HL-60 (cell line): ENCODE data around the gene RMND5B.

ENCODE experiments used
- TF ChIP-seq, protein P1 (sequence below): IDR thresholded peaks from one replicate; pipeline ENCODE4 v1.5.1; 2011; ENCODE audit warnings: low read length, control low read depth, inconsistent platforms; ENCODE audit not compliant: insufficient read depth
- TF ChIP-seq, protein P2 (sequence below): IDR thresholded peaks from 2 replicates; pipeline ENCODE4 v1.6.1; 2012; ENCODE audit warnings: low read depth; ENCODE audit not compliant: insufficient replicate concordance

DNA sequence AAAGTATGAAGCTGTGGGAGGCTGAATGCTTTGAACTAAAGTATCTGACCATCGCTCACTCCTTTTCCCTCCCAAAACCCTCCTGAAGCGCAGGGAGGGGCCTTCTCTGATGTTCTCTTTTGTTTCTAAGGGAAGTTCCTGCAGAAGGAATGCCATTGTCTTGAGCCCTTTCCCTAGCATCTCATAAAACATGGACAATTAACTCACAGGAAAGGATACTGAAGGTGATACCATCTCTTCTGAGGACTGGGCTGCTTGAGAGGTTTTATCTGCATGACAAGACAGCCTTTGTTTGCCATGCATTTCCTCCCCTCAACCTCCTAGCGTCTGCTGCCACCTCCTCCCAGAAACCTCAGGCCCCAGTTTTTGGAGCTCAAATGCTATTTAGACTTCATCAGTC is 4.3 kb upstream of the RMND5B start:
- TF ChIP-seq, protein P1, sequence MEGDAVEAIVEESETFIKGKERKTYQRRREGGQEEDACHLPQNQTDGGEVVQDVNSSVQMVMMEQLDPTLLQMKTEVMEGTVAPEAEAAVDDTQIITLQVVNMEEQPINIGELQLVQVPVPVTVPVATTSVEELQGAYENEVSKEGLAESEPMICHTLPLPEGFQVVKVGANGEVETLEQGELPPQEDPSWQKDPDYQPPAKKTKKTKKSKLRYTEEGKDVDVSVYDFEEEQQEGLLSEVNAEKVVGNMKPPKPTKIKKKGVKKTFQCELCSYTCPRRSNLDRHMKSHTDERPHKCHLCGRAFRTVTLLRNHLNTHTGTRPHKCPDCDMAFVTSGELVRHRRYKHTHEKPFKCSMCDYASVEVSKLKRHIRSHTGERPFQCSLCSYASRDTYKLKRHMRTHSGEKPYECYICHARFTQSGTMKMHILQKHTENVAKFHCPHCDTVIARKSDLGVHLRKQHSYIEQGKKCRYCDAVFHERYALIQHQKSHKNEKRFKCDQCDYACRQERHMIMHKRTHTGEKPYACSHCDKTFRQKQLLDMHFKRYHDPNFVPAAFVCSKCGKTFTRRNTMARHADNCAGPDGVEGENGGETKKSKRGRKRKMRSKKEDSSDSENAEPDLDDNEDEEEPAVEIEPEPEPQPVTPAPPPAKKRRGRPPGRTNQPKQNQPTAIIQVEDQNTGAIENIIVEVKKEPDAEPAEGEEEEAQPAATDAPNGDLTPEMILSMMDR = no peak
- TF ChIP-seq, protein P2, sequence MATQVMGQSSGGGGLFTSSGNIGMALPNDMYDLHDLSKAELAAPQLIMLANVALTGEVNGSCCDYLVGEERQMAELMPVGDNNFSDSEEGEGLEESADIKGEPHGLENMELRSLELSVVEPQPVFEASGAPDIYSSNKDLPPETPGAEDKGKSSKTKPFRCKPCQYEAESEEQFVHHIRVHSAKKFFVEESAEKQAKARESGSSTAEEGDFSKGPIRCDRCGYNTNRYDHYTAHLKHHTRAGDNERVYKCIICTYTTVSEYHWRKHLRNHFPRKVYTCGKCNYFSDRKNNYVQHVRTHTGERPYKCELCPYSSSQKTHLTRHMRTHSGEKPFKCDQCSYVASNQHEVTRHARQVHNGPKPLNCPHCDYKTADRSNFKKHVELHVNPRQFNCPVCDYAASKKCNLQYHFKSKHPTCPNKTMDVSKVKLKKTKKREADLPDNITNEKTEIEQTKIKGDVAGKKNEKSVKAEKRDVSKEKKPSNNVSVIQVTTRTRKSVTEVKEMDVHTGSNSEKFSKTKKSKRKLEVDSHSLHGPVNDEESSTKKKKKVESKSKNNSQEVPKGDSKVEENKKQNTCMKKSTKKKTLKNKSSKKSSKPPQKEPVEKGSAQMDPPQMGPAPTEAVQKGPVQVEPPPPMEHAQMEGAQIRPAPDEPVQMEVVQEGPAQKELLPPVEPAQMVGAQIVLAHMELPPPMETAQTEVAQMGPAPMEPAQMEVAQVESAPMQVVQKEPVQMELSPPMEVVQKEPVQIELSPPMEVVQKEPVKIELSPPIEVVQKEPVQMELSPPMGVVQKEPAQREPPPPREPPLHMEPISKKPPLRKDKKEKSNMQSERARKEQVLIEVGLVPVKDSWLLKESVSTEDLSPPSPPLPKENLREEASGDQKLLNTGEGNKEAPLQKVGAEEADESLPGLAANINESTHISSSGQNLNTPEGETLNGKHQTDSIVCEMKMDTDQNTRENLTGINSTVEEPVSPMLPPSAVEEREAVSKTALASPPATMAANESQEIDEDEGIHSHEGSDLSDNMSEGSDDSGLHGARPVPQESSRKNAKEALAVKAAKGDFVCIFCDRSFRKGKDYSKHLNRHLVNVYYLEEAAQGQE = no peak
